Adrenal gland (tissue), 12 donors: Measurements from ENCODE around the gene C6orf47. TPM values are rescaled to one million over a fixed set of nuclear protein-coding genes. Genes with fewer than 3 reads are reported as not detected.

Source experiments
- DNase-seq, 7 donors: peaks; one replicate each; pipeline ENCODE4 v3.0.0-alpha.2; 2019 to 2020
- H3K27ac ChIP-seq, 5 donors: fragments of 200-600 bp; sonication (generic) in 4 of 5; 1 replicate in 3 of 5; 2 replicates in 2 of 5; pipeline versions ENCODE4 v1.5.1 to v1.8.0; 2016 to 2020; ENCODE audit warnings: mild to moderate bottlenecking in 1 of 5
- H3K27me3 ChIP-seq: fragments of 200-600 bp; 2 replicates; pipeline ENCODE4 v1.8.0; 2021
- H3K36me3 ChIP-seq, 2 donors: fragments of 200-600 bp; replicated peaks in 1 of 2; 1 replicate in 1 of 2; 2 replicates in 1 of 2; pipeline versions ENCODE4 v1.5.1 to v1.8.0; 2018 to 2022
- H3K4me1 ChIP-seq, 2 donors: fragments of 200-600 bp; replicated peaks in 1 of 2; 1 replicate in 1 of 2; 2 replicates in 1 of 2; pipeline versions ENCODE4 v1.5.1 to v1.8.0; 2018 to 2021
- H3K4me3 ChIP-seq, 4 donors: fragments of 200-600 bp; sonication (generic) in 3 of 4; one replicate each; pipeline ENCODE4 v1.5.1; 2016 to 2018
- H3K9me3 ChIP-seq, 3 donors: fragments of 200-600 bp; sonication (generic) in 1 of 3; replicated peaks in 1 of 3; 1 replicate in 2 of 3; 2 replicates in 1 of 3; pipeline versions ENCODE4 v1.5.1 to v1.8.0; 2016 to 2021
- POLR2A ChIP-seq, 2 donors: fragments of 450-650 bp; IDR thresholded peaks; one replicate each; pipeline ENCODE4 v1.6.1; 2017; ENCODE audit warnings: antibody characterized with exemption in 2 of 2, mild to moderate bottlenecking in 2 of 2, moderate library complexity in 1 of 2
- WGBS, 4 donors: extraction: QIAGEN DNeasy Blood & Tissue Kit in 2 of 4; methylation state at CpG; one replicate each; pipeline versions ENCODE4 v1.1.5 to v1.1.7; 2013 to 2017; 5-methylcytosine and 5-hydroxymethylcytosine counted together
- intact Hi-C, 2 donors: fragments of 100-400 bp; cut with DNase I; formaldehyde crosslinking; loops; one replicate each; pipeline versions ENCODE4 v1.14.1 to v1.15.0; 2022 to 2023
- polyA plus RNA-seq, 3 donors: library from polyadenylated mRNA; stranded (reverse); fragments of 200-250 nt in 2 of 3; fragments of 350-450 nt in 1 of 3; fragmentation: Illumina TruSeq in 1 of 3; extraction: RNeasy Lipid Tissue Mini Kit (QIAGEN cat#74804) in 1 of 3; gene quantifications; one replicate each; pipeline ENCODE4 v1.2.3, GENCODE V29; 2013 to 2014
- total RNA-seq, 9 donors: library from RNA; depleted of rRNA in 4 of 9; stranded (reverse); fragments of >200 nt in 4 of 9; fragments of 120-200 nt in 1 of 9; fragmentation: NEBNext Ultra II Directional in 1 of 9; extraction: Animal tissue kit (Norgen Biotek cat#: 25700) in 1 of 9; gene quantifications; one replicate each; pipeline versions ENCODE4 v1.1.0 to v1.2.4, GENCODE V29; 2013 to 2023
- TF ChIP-seq, protein P1 (sequence below), 6 experiments: fragments of 450-650 bp in 4 of 6; fragments of 200-600 bp in 2 of 6; sonication (generic) in 1 of 6; IDR thresholded peaks; 1 replicate in 5 of 6; 2 replicates in 1 of 6; pipeline versions ENCODE4 v1.5.1 to v1.8.0; 2016 to 2021; ENCODE audit warnings: antibody characterized with exemption in 6 of 6, mild to moderate bottlenecking in 2 of 6, moderate library complexity in 1 of 6
- donor health status: healthy with polysubstance abuse.
- donor health status: Bipolar disorder and iron deficiency.
- donor health status: DM: yes; HTN: yes; CAD: no.
- donor health status: DM: no; HTN: no; CAD: no.
- donor health status: DM: no; HTN: no; CAD: no.
- donor health status: DM: yes; HTN: yes; CAD: no.

C6orf47 gene
- total and polyA plus RNA-seq, 12 donors: 17.9 to 37.0 (median 26.3) TPM

DNA sequence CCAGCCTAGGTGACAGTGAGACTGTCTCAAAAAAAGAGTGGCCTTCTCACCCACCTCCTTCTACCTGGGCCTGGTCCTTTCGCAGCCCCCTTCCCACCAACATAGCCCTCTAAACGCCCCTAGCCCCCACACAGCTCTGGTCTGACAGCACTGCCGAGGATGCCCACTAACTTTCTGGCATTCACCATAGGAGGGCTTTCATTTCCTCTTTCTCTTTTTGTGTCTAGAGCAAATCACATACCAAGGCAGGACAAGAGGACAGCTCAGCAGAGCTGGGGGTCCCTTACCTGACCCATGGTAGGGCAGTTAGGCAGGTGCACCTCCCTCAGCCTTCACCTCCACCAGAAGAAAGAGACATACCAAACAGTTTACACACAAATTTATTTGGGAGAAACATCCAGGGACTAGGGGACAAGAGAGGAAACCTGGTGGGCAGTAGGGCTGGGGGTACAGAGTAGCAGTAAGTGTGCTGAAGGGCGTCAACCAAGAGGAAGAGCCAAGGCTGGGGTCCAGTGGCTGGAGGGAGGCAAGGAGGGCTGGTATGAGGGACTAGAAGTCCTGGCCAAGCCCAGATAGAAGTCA, 15.8 kb upstream of the C6orf47 start:
- Histone ChIP-seq H3K27me3 (no peaks in the 10 kb centered on the region), H3K36me3 (peaks cover 0 to 23% of the 10 kb centered on the region in 2 donors), H3K4me1 (peaks cover 9 to 10% of the 10 kb centered on the region in 2 donors), H3K4me3 (no peak overlapping the region), H3K27ac (no peak overlapping the region), H3K9me3 (no peaks in the 10 kb centered on the region)
- no peak for DNase-seq
- WGBS, 4 donors: 73 to 78% (median 76%) methylated on average over 4 of the region's 4 CpGs
- intact Hi-C loops: no loop called here
- TF ChIP-seq, protein P1, sequence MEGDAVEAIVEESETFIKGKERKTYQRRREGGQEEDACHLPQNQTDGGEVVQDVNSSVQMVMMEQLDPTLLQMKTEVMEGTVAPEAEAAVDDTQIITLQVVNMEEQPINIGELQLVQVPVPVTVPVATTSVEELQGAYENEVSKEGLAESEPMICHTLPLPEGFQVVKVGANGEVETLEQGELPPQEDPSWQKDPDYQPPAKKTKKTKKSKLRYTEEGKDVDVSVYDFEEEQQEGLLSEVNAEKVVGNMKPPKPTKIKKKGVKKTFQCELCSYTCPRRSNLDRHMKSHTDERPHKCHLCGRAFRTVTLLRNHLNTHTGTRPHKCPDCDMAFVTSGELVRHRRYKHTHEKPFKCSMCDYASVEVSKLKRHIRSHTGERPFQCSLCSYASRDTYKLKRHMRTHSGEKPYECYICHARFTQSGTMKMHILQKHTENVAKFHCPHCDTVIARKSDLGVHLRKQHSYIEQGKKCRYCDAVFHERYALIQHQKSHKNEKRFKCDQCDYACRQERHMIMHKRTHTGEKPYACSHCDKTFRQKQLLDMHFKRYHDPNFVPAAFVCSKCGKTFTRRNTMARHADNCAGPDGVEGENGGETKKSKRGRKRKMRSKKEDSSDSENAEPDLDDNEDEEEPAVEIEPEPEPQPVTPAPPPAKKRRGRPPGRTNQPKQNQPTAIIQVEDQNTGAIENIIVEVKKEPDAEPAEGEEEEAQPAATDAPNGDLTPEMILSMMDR (IDR thresholded peaks at IDR 0.05): no peak
- TF ChIP-seq POLR2A (IDR thresholded peaks at IDR 0.05): no peak

DNA sequence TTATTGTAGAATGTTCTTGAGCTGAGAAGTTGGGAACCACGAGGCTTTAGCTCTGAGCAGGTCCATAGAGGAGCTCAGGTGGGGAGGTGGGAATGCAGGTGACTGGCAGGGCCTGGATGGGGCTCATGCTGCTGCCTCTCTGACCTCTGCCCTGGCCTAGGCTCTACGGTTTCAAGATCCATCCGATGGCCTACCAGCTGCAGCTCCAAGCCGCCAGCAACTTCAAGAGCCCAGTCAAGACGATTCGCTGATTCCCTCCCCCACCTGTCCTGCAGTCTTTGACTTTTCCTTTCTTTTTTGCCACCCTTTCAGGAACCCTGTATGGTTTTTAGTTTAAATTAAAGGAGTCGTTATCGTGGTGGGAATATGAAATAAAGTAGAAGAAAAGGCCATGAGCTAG, 9.1 kb upstream of the C6orf47 start, which contains the start of gene LY6G5B:
LY6G5B (plus strand) TSS at position 301 of the 400 bp plus-strand sequence. CDS start 975 bp downstream, outside the sequence.
- TF ChIP-seq, protein P1 (IDR thresholded peaks at IDR 0.05): no peak
- no peak for TF ChIP-seq POLR2A (IDR thresholded peaks at IDR 0.05)
- Histone ChIP-seq H3K9me3 (no peaks in the 10 kb centered on the region), H3K4me3 (no peak within 1 kb of the TSS), H3K4me1 (peaks cover 0 to 20% of the 10 kb centered on the region in 2 donors), H3K27ac (no peak within 1 kb of the TSS), H3K27me3 (no peaks in the 10 kb centered on the region), H3K36me3 (peaks cover 0 to 70% of the 10 kb centered on the region in 2 donors)
- intact Hi-C loops: no loop called here
- 83% methylated on average over 8 of the region's 8 CpGs for WGBS, 4 donors
- DNase-seq: no peak

DNA sequence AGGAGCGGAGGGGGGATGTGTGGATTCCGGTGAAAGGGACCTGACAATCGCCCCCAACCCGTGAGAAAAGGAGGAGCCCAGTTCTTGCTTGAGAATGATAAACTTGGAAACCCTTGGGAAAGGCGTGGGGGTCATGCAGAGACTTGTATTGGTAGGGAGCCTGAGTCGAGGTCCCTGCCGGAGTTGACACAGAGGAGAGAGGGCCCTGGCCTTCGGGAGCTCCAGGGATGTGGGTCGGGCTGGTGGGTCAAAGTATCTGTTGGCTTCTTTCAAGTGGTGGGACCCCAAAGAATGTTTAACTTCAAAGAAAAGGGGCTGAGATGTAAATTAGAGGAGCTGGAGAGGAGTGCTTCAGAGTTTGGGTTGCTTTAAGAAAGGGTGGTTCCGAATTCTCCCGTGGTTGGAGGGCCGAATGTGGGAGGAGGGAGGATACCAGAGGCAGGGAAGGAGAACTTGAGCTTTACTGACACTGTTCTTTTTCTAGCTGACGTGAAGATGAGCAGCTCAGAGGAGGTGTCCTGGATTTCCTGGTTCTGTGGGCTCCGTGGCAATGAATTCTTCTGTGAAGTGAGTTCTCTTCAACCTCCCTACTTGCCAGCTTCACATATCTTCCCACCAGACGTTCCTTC, 5.9 kb upstream of the C6orf47 start:
- peaks cover 7 to 38% of the 10 kb centered on the region in 2 donors for H3K4me1 ChIP-seq
- intact Hi-C loops: no loop called here
- 2 to 4% (median 3%) methylated on average over 14 to 15 of the region's 15 CpGs for WGBS, 4 donors

More for the DNA sequence above, 5.9 kb upstream of the C6orf47 start:
- Histone ChIP-seq H3K27me3 (no peaks in the 10 kb centered on the region), H3K27ac (peak overlapping the region; percentile 82 to 96 (median 89)), H3K4me3 (peak overlapping the region; percentile 69 to 95 (median 88)), H3K36me3 (peaks cover 0 to 55% of the 10 kb centered on the region in 2 donors), H3K9me3 (no peaks in the 10 kb centered on the region)
- TF ChIP-seq, protein P1 (IDR thresholded peaks at IDR 0.05): no peak
- TF ChIP-seq POLR2A (IDR thresholded peaks at IDR 0.05): no peak
- no peak for DNase-seq
